Liver (tissue), 9 donors: ENCODE measurements around the gene CPNE9. TPM values are rescaled to one million over a fixed set of nuclear protein-coding genes. Genes with fewer than 3 reads are reported as not detected.

Source experiments
- DNase-seq: peaks from one replicate; pipeline ENCODE4 v3.0.0-alpha.2; 2017; ENCODE audit warnings: low spot score
- H3K27ac ChIP-seq, 2 donors: one replicate each; pipeline ENCODE4 v1.7.0; 2013; ENCODE audit warnings: inconsistent platforms in 2 of 2, low read length in 2 of 2, control low read depth in 1 of 2, low read depth in 1 of 2, mild to moderate bottlenecking in 1 of 2
- H3K27me3 ChIP-seq, 4 donors: one replicate each; pipeline versions ENCODE4 v1.6.1 to v1.7.0; 2013; ENCODE audit warnings: low read length in 3 of 4, inconsistent platforms in 1 of 4, mild to moderate bottlenecking in 1 of 4, moderate library complexity in 1 of 4; ENCODE audit not compliant: control insufficient read depth in 4 of 4, insufficient read depth in 4 of 4
- H3K36me3 ChIP-seq, 4 donors: one replicate each; pipeline versions ENCODE4 v1.6.1 to v1.7.0; 2013; ENCODE audit warnings: low read length in 3 of 4, mild to moderate bottlenecking in 3 of 4, low read depth in 1 of 4, moderate library complexity in 1 of 4; ENCODE audit not compliant: control insufficient read depth in 4 of 4, insufficient read depth in 3 of 4
- H3K4me1 ChIP-seq, 4 donors: one replicate each; pipeline versions ENCODE4 v1.6.1 to v1.7.0; 2013; ENCODE audit warnings: low read length in 3 of 4, mild to moderate bottlenecking in 3 of 4, moderate library complexity in 1 of 4; ENCODE audit not compliant: control insufficient read depth in 4 of 4, insufficient read depth in 4 of 4
- H3K4me3 ChIP-seq, 3 donors: one replicate each; pipeline versions ENCODE4 v1.6.1 to v1.7.0; 2013; ENCODE audit warnings: low read length in 3 of 3, control low read depth in 1 of 3, low read depth in 1 of 3, mild to moderate bottlenecking in 1 of 3
- H3K9ac ChIP-seq, 2 donors: one replicate each; pipeline ENCODE4 v1.7.0; 2013; ENCODE audit warnings: low read length in 2 of 2, mild to moderate bottlenecking in 2 of 2, moderate library complexity in 2 of 2, control low read depth in 1 of 2, low read depth in 1 of 2
- H3K9me3 ChIP-seq, 4 donors: one replicate each; pipeline versions ENCODE4 v1.6.1 to v1.7.0; 2013; ENCODE audit warnings: low read length in 3 of 4; ENCODE audit not compliant: control insufficient read depth in 4 of 4
- ATF3 ChIP-seq: IDR thresholded peaks from 2 replicates; pipeline ENCODE4 v1.6.1; 2016; ENCODE audit warnings: antibody characterized with exemption
- CTCF ChIP-seq: fragments of 150-350 bp; IDR thresholded peaks from 2 replicates; pipeline ENCODE4 v1.5.1; 2017; ENCODE audit warnings: improper control_type of control experiment, low read depth, low read length; ENCODE audit not compliant: missing input control
- EGR1 ChIP-seq, 2 donors: IDR thresholded peaks; 2 replicates each; pipeline ENCODE4 v1.6.1; 2016 to 2018; ENCODE audit warnings: antibody characterized with exemption in 2 of 2, low read depth in 2 of 2
- FOXA1 ChIP-seq: IDR thresholded peaks from 2 replicates; pipeline ENCODE4 v1.6.1; 2016; ENCODE audit warnings: antibody characterized with exemption
- FOXA2 ChIP-seq: IDR thresholded peaks from 2 replicates; pipeline ENCODE4 v1.6.1; 2016; ENCODE audit warnings: antibody characterized with exemption
- GABPA ChIP-seq, 2 donors: IDR thresholded peaks in 1 of 2; conservative IDR thresholded peaks in 1 of 2; 2 replicates each; pipeline ENCODE4 v1.6.1; 2016; ENCODE audit warnings: antibody characterized with exemption in 2 of 2, mild to moderate bottlenecking in 1 of 2, moderate library complexity in 1 of 2
- HNF4A ChIP-seq, 2 donors: conservative IDR thresholded peaks; 2 replicates each; pipeline ENCODE4 v1.6.1; 2016; ENCODE audit warnings: antibody characterized with exemption in 2 of 2, mild to moderate bottlenecking in 2 of 2
- HNF4G ChIP-seq: IDR thresholded peaks from 2 replicates; pipeline ENCODE4 v1.6.1; 2016; ENCODE audit warnings: antibody characterized with exemption
- JUND ChIP-seq, 2 donors: IDR thresholded peaks; 2 replicates each; pipeline ENCODE4 v1.6.1; 2016; ENCODE audit warnings: antibody characterized with exemption in 2 of 2
- MAX ChIP-seq: IDR thresholded peaks from 2 replicates; pipeline ENCODE4 v1.6.1; 2016; ENCODE audit warnings: antibody characterized with exemption
- NR2F2 ChIP-seq: IDR thresholded peaks from 2 replicates; pipeline ENCODE4 v1.6.1; 2016; ENCODE audit warnings: antibody characterized with exemption
- RAD21 ChIP-seq, 2 donors: IDR thresholded peaks; 2 replicates each; pipeline ENCODE4 v1.6.1; 2016; ENCODE audit warnings: antibody characterized with exemption in 2 of 2, mild to moderate bottlenecking in 2 of 2
- REST ChIP-seq: IDR thresholded peaks from 2 replicates; pipeline ENCODE4 v1.6.1; 2016; ENCODE audit warnings: antibody characterized with exemption, mild to moderate bottlenecking
- RXRA ChIP-seq, 2 donors: IDR thresholded peaks; 2 replicates each; pipeline ENCODE4 v1.6.1; 2017 to 2018; ENCODE audit warnings: antibody characterized with exemption in 2 of 2, mild to moderate bottlenecking in 1 of 2
- SP1 ChIP-seq: IDR thresholded peaks from 2 replicates; pipeline ENCODE4 v1.6.1; 2018; ENCODE audit warnings: antibody characterized with exemption, mild to moderate bottlenecking
- TAF1 ChIP-seq: conservative IDR thresholded peaks from 2 replicates; pipeline ENCODE4 v1.6.1; 2016; ENCODE audit warnings: antibody characterized with exemption, mild to moderate bottlenecking
- YY1 ChIP-seq: IDR thresholded peaks from 2 replicates; pipeline ENCODE4 v1.6.1; 2016; ENCODE audit warnings: antibody characterized with exemption, mild to moderate bottlenecking
- ZBTB33 ChIP-seq: IDR thresholded peaks from 2 replicates; pipeline ENCODE4 v1.6.1; 2016; ENCODE audit warnings: antibody characterized with exemption
- WGBS: extraction: QIAGEN DNeasy Blood & Tissue Kit; methylation state at CpG from one replicate; pipeline ENCODE4 v1.1.7; 2013; 5-methylcytosine and 5-hydroxymethylcytosine counted together
- polyA plus RNA-seq, 2 donors: library from polyadenylated mRNA; stranded (reverse) in 1 of 2; unstranded in 1 of 2; fragments of 200-250 nt in 1 of 2; fragments of >200 nt in 1 of 2; fragmentation: Nextera tagmentation in 1 of 2; extraction: Ambion mirVana in 1 of 2; gene quantifications; one replicate each; pipeline versions ENCODE4 v1.2.1 to v1.2.3, GENCODE V29; 2013 to 2015
- total RNA-seq, 2 donors: library from RNA; depleted of rRNA; stranded (reverse); fragments of >200 nt; gene quantifications; one replicate each; pipeline ENCODE4 v1.2.3, GENCODE V29; 2014
- donor health status: healthy.
- donor health status: healthy.
- donor health status: healthy.
- donor health status: healthy.
- donor health status: healthy.

Gene CPNE9
- total and polyA plus RNA-seq, 4 donors, result not detected

- Histone ChIP-seq H3K9me3 (no peaks in the 10 kb centered on the region), H3K36me3 (peaks cover 24 to 74% (median 60%) of the 10 kb centered on the region in 4 donors), H3K27ac (no peak overlapping the region), H3K9ac (no peak overlapping the region), H3K4me3 (no peak overlapping the region), H3K27me3 (no peaks in the 10 kb centered on the region), H3K4me1 (peaks cover 2 to 12% (median 9%) of the 10 kb centered on the region in 4 donors)
- TF ChIP-seq NR2F2 (no peak), JUND (IDR thresholded peaks at IDR 0.05) (no peak), GABPA (IDR thresholded peaks at IDR 0.05 in 1 of 2, conservative IDR thresholded peaks at IDR 0.05 in 1 of 2) (no peak), HNF4G (no peak), REST (no peak), ATF3 (no peak), SP1 (no peak), RXRA (IDR thresholded peaks at IDR 0.05) (no peak), RAD21 (IDR thresholded peaks at IDR 0.05) (no peak), HNF4A (conservative IDR thresholded peaks at IDR 0.05) (no peak), EGR1 (IDR thresholded peaks at IDR 0.05; ENCODE audit: low read depth in 2 of 2) (no peak), ZBTB33 (no peak), YY1 (no peak), FOXA2 (no peak), CTCF (no peak), TAF1 (no peak), MAX (no peak), FOXA1 (no peak)
- DNase-seq, result no peak
- WGBS, result 95% methylated on average over 12 of the region's 12 CpGs
These were observed 41.9 kb downstream of the CPNE9 start for GRCh38 chr3:9745521-9745920.
